ENCODE results near the gene ACSF2.
"Not testable (repeated sequence)": the region's sequence is repeated elsewhere in the genome, so short reads cannot be mapped to it uniquely, and the experiment has no call there.

ACSF2 gene

GRCh38 chr17:50465635-50466034 lies 39.6 kb downstream of the ACSF2 start:
- DNase-seq = no peak

DNA sequence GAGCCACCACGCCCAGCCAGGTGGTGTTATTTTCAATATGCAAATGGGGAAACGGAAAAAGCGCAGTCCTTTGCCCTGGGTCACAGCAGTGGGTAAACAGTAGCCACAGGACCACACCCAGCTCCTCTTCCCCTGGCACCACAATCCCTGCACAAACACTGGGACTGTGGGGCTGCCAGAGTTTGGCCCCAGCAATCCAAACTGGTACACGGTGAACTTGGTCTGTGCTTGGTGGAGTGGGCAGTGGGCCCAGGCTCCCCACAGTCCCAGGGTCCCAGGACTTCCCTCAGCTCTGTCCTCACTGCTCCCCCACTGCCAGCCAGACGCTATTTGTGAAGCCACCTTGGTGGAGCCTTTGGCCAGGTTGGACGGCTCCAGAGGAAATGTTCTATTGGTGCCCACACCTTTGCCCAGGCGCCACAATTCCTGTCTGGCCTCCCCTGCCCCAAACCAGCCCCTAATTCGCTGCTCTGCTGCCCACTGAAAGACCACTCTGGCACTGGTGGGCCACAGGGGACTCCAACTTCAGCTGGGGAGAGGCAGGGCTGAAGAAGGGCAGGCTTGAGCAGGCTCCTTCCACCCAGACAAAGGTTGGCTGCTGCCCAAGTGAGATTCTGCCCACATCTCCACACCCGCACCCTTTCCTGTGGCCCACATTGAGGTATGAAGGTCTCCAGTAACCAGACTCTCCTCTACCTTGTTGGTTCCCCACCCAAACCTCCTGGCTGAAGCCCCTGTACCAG lies 40.5 kb downstream of the ACSF2 start:
- DNase-seq = no peak

- DNase-seq = no peak
Measured at GRCh38 chr17:50467114-50467854, 41.3 kb downstream of the ACSF2 start.

DNA sequence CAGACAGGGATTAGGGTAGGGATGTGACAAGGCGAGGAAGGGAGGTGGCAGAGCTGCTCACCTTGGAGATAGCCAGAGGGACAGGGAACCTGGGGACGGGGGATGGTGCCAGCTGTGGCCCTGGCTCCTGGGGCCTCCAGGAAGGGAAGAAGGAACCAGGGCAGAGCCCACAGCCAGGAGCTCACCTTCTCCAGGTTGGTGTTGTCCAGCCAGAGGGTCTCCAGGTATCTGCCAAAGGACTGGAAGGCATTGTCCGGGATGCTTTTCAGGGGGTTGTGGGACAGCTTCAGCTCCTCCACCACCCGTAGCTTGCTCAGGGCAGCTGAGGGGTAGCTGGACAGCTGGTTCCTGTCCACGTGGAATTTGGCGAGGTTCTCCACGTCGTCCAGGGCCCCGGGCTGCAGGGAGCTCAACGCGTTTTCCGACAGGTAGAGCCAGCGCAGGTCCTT lies 41.9 kb downstream of the ACSF2 start:
- DNase-seq = no peak

GRCh38 chr17:50468304-50469207 lies 42.5 kb downstream of the ACSF2 start, which contains the start of gene CHAD:
CHAD (minus strand) TSS chr17:50468880; CDS start chr17:50468813, 67 bp downstream.
- no peak for DNase-seq

DNA sequence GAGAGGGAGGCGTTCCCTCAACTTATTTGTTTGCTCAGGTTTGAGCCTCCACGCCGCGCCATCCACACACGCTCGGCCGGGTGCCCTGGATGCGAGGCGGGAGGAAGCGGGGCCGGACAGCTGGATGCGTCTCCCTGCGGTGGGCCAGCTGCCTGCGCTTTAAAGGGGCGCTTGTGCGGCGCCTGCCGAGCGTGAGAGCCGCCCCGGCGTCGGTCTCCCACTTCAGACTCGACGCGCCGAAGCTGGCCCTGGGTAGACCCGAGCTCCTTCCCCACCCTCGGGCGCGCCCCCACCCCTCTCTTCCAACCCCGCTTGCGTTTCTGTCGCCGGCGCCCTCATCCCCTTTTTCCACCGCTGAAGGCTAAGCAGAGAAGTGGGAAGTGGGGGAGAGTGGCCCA lies 43.2 kb downstream of the ACSF2 start:
- DNase-seq = no peak

DNA sequence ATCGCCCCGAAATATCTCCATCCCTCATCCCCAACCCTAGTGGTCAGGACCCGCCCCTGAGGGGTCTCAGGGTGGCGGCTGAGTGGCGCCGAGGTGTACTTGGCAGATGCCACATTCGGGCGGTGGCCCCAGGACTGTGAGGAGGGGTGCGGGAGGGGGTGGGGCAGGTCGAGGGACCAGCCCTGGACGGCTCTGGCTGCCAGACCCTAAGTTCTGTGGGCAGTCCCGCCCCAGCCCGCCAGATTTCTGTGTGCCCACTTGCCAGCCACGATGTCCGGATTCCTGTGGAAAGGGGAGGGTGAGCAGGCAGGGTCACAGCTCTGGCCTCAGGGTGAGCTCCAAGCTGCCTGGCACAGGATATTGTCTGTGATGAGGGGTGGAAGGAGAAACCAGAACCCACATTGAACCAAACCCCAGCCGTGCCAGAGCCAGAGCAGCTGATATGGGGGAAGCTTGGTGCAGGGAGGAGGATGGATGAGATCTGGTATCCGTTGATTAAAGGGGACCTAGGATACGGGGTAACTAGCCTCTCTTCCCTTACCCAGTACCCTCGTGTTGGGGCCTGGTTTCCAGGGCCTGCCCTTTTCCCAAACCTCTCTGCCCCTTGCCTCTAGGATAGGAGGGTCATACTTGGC lies 43.8 kb downstream of the ACSF2 start:
- DNase-seq = no peak

- no peak for DNase-seq
Measured at GRCh38 chr17:50470426-50470825, 44.4 kb downstream of the ACSF2 start.

DNA sequence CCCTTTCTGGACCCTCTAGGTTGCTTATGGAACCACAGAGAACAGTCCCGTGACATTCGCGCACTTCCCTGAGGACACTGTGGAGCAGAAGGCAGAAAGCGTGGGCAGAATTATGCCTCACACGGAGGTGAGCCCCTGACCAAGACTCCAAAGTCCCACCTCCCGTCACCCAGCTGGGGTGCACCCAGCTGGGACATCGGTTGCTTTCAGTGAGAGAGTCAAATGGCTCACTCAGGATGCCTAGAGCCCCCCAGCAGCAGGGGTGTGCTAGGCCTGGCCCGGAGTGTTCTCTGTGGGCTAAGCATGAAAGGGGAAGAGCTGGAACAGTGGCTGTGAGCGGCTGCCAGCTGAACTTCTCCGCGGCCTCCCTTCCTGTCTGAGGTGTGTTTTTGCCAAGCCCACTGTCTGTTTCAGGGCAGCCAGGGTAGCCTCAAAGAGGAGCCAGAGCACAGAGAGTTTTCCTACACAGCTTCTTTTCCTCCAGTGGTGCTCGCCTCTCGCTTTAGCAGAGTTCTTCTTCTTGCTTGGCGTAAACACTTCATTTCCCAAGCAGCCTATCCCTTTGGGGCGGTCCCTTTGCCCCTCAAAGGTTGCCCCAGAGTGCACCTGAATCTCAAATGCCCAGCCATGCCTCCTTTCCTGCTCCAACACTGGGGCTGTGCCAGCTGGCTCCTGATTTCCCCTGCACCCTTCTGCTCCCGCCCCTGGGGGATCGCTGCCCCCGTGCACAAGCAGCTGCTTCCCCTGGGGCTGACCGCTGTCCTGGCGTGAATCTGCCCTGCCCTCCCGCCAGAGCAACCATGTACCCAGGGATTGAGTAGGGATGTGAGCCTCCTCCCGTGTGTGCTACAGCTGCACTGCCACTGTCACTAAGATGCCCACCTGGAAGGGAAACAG lies 45.2 kb downstream of the ACSF2 start:
- no peak for DNase-seq

GRCh38 chr17:50472286-50472685 lies 46.3 kb downstream of the ACSF2 start:
- no peak for DNase-seq

- not testable (repeated sequence) for DNase-seq
Measured at GRCh38 chr17:50472761-50473161, 46.7 kb downstream of the ACSF2 start.

DNA sequence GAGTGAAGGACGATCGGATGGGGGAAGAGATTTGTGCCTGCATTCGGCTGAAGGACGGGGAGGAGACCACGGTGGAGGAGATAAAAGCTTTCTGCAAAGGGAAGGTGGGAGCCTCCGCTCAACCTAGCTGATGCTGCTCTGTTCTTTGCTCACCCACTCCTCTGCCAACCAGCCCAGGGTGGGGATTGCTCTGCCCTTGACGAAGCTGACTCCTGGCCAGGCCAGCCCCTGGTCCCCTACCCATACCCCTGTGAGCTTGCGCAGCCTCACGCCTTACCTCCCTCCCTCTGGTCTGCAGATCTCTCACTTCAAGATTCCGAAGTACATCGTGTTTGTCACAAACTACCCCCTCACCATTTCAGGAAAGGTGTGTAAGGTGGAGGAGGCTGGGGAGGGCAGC lies 47.9 kb downstream of the ACSF2 start:
- DNase-seq = no peak

- DNase-seq = no peak
Measured at GRCh38 chr17:50474523-50474922, 48.5 kb downstream of the ACSF2 start.

DNA sequence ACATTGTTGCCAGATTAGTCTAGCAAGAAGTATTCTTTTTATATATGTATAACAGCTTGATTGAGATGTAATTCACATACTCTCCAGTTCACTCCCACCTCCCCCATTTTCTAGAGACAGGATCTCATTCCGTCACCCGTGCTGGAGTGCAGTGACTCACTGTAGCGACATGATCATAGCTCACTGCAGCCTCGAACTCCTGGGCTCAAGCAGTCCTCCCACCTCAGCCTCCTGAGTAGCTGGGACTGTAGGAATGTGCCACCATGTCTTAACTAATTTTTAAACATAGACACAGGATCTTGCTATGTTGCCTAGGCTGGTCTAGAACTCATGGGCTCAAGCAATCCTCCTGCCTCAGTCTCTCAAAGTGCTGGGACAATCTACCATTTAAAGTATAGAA lies 49.3 kb downstream of the ACSF2 start:
- no peak for DNase-seq

GRCh38 chr17:50475775-50476544 lies 49.9 kb downstream of the ACSF2 start:
- not testable (repeated sequence) for DNase-seq

- no peak for DNase-seq
Measured at GRCh38 chr17:50476545-50477315, 50.7 kb downstream of the ACSF2 start.

GRCh38 chr17:50477976-50478375 lies 52.0 kb downstream of the ACSF2 start:
- DNase-seq = no peak

DNA sequence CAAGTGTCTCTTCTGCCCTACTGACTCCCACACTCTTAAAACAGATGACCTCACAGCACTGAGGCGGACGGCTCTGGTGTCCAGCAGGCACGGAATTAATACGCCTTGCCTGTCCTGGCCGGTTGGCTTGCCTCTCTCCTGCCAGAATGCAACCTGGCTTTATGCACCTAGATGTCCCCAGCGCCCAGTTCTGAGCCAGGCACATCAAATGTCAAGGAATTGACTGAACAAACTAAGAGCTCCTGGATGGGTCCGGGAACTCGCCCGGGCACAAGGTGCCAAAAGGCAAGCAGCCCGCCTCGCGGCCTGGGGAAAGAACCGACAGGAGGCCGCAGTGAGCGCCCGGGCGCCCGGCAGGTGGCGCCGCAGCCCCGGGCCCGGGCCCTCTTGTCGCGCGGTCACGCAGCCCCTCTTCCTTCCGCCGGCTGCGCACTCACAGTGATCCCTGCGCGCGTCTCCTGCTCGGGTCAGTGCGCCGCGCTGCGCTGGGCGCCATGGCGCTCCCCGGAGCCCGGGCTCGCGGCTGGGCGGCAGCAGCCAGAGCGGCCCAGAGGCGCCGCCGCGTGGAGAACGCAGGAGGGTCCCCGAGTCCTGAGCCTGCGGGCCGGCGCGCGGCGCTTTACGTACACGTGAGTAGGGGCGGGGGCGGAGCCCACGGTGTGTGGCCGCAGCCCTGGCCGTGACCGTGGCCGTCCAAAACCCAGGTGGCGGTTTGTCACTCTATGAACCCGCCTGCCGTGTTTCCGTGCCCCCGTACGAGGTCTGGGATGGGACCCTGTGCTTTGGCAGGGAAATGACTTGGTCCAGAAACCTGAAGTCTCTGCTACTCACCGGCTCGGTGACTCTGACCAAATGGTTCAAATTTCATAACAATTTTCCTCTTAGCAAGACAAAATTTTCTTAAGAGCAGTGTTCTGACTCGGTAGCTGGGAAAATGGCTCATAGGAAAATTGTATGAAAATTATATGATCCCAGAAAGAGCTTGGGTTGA lies 52.7 kb downstream of the ACSF2 start, which contains the start of gene RSAD1:
RSAD1 (plus strand) TSS at position 470 of the 991 bp plus-strand sequence; CDS start at position 495, 25 bp downstream.
- peak; percentile 83 for DNase-seq
